ENCODE results near the gene COL15A1. TPM values are rescaled to one million over a fixed set of nuclear protein-coding genes. Genes with fewer than 3 reads are reported as not detected.

COL15A1 gene
- total RNA-seq, 1 experiment from 2014 or later: 0.04 TPM

GRCh38 chr9:99037769-99038483, 94.2 kb downstream of the COL15A1 start:
- H3K4me3 ChIP-seq (ENCODE audit: low read depth, low read length, poor library complexity, severe bottlenecking): no peak overlapping the region
- no peaks in the 10 kb centered on the region for H3K4me1 ChIP-seq (ENCODE audit: insufficient read depth, low read length, poor library complexity, severe bottlenecking)
- CTCF ChIA-PET: no interaction called here
- no peak overlapping the region for H3K27ac ChIP-seq (ENCODE audit: low read depth, low read length, poor library complexity, severe bottlenecking)
- intact Hi-C loops (cut with micrococcal nuclease; ENCODE audit: unreplicated experiment): no loop called here
- H3K27me3 ChIP-seq (replicated peaks; ENCODE audit: insufficient read depth, low read depth, low read length, poor library complexity): peaks cover under 1% of the 10 kb centered on the region
- no peaks in the 10 kb centered on the region for H3K36me3 ChIP-seq (ENCODE audit: insufficient read depth, low read length, poor library complexity, severe bottlenecking)
- no peak for DNase-seq (ENCODE audit: low spot score)
- no peaks in the 10 kb centered on the region for H3K9me3 ChIP-seq (ENCODE audit: low read depth, low read length, poor library complexity, severe bottlenecking)
- TF ChIP-seq CTCF (conservative IDR thresholded peaks at IDR 0.05; ENCODE audit: low read depth, low read length) (no peak), EZH2 (IDR thresholded peaks at IDR 0.05; ENCODE audit: borderline replicate concordance, low read depth, low read length, poor library complexity, severe bottlenecking) (no peak)
- POLR2A ChIA-PET (ENCODE audit: low non-redundant PET): no interaction called here
- no TSS peak for BruUV-seq (replicated peaks)

- BruUV-seq (replicated peaks): no TSS peak
- no peaks in the 10 kb centered on the region for H3K4me1 ChIP-seq (ENCODE audit: insufficient read depth, low read length, poor library complexity, severe bottlenecking)
- no peak for TF ChIP-seq EZH2 (IDR thresholded peaks at IDR 0.05; ENCODE audit: borderline replicate concordance, low read depth, low read length, poor library complexity, severe bottlenecking)
- no peak for TF ChIP-seq CTCF (conservative IDR thresholded peaks at IDR 0.05; ENCODE audit: low read depth, low read length)
- intact Hi-C loops (cut with micrococcal nuclease; ENCODE audit: unreplicated experiment): no loop called here
- ChIA-PET POLR2A (ENCODE audit: low non-redundant PET) (no interaction called here), CTCF (interaction anchor here (0.6 kb wide), 1 partner anchor 191 kb away, joined by 4 read pairs; no protein-coding TSS in a partner anchor)
- H3K27ac ChIP-seq (ENCODE audit: low read depth, low read length, poor library complexity, severe bottlenecking): no peak overlapping the region
- H3K9me3 ChIP-seq (ENCODE audit: low read depth, low read length, poor library complexity, severe bottlenecking): no peaks in the 10 kb centered on the region
- no peaks in the 10 kb centered on the region for H3K36me3 ChIP-seq (ENCODE audit: insufficient read depth, low read length, poor library complexity, severe bottlenecking)
- no peak for DNase-seq (ENCODE audit: low spot score)
- H3K27me3 ChIP-seq (replicated peaks; ENCODE audit: insufficient read depth, low read depth, low read length, poor library complexity): no peaks in the 10 kb centered on the region
- no peak overlapping the region for H3K4me3 ChIP-seq (ENCODE audit: low read depth, low read length, poor library complexity, severe bottlenecking)
These were observed 94.7 kb downstream of the COL15A1 start for GRCh38 chr9:99038484-99038820.

GRCh38 chr9:99039505-99040182, 95.9 kb downstream of the COL15A1 start:
- ChIA-PET CTCF (no interaction called here), POLR2A (ENCODE audit: low non-redundant PET) (no interaction called here)
- Histone ChIP-seq H3K27me3 (replicated peaks; ENCODE audit: insufficient read depth, low read depth, low read length, poor library complexity) (no peaks in the 10 kb centered on the region), H3K9me3 (ENCODE audit: low read depth, low read length, poor library complexity, severe bottlenecking) (no peaks in the 10 kb centered on the region), H3K27ac (ENCODE audit: low read depth, low read length, poor library complexity, severe bottlenecking) (no peak overlapping the region), H3K4me3 (ENCODE audit: low read depth, low read length, poor library complexity, severe bottlenecking) (no peak overlapping the region), H3K36me3 (ENCODE audit: insufficient read depth, low read length, poor library complexity, severe bottlenecking) (no peaks in the 10 kb centered on the region), H3K4me1 (ENCODE audit: insufficient read depth, low read length, poor library complexity, severe bottlenecking) (no peaks in the 10 kb centered on the region)
- DNase-seq (ENCODE audit: low spot score): no peak
- no peak for TF ChIP-seq CTCF (conservative IDR thresholded peaks at IDR 0.05; ENCODE audit: low read depth, low read length)
- TF ChIP-seq EZH2 (IDR thresholded peaks at IDR 0.05; ENCODE audit: borderline replicate concordance, low read depth, low read length, poor library complexity, severe bottlenecking): no peak
- no TSS peak for BruUV-seq (replicated peaks)
- intact Hi-C loops (cut with micrococcal nuclease; ENCODE audit: unreplicated experiment): no loop called here

Measured in A673 (cell line).